ENCODE results near the gene NBAS.

GRCh38 chr2:15263976-15264685 is 297.0 kb downstream of the NBAS start:
- TF ChIP-seq TAF1 (IDR thresholded peaks at IDR 0.05; ENCODE audit: low read depth) (no peak), CTCF (IDR thresholded peaks at IDR 0.05; ENCODE audit: poor library complexity, severe bottlenecking) (no peak), POLR2AphosphoS5 (IDR thresholded peaks at IDR 0.05) (no peak)

Data from neural cell (in vitro differentiated cells).